H9 (cell line): Measurements from ENCODE around the gene TMEM250. TPM values are rescaled to one million over a fixed set of nuclear protein-coding genes. Genes with fewer than 3 reads are reported as not detected.

Source experiments
- DNase-seq: peaks from one replicate; pipeline ENCODE4 v3.0.0-alpha.2; 2017
- H2AFZ ChIP-seq: one replicate; pipeline ENCODE4 v1.6.1; 2013; ENCODE audit warnings: mild to moderate bottlenecking, low read length, control low read depth, moderate library complexity
- H2AK5ac ChIP-seq: 2 replicates; pipeline ENCODE4 v1.6.1; 2013; ENCODE audit warnings: low read length, control low read depth, mixed read lengths; ENCODE audit not compliant: insufficient read length
- H2BK120ac ChIP-seq: one replicate; pipeline ENCODE4 v1.6.1; 2013; ENCODE audit warnings: low read depth, mild to moderate bottlenecking, low read length, control low read depth, inconsistent platforms; ENCODE audit not compliant: poor library complexity, severe bottlenecking
- H2BK12ac ChIP-seq: 2 replicates; pipeline ENCODE4 v1.6.1; 2013; ENCODE audit warnings: low read length, control low read depth, mixed read lengths, low read depth; ENCODE audit not compliant: insufficient read length
- H2BK15ac ChIP-seq: 2 replicates; pipeline ENCODE4 v1.6.1; 2013; ENCODE audit warnings: low read depth, low read length, control low read depth
- H2BK20ac ChIP-seq: one replicate; pipeline ENCODE4 v1.6.1; 2013; ENCODE audit warnings: low read depth, mild to moderate bottlenecking, low read length, control low read depth, inconsistent platforms; ENCODE audit not compliant: poor library complexity, severe bottlenecking
- H2BK5ac ChIP-seq: 2 replicates; pipeline ENCODE4 v1.6.1; 2013; ENCODE audit warnings: low read length, control low read depth, mixed read lengths; ENCODE audit not compliant: insufficient read length
- H3K14ac ChIP-seq: 2 replicates; pipeline ENCODE4 v1.6.1; 2013; ENCODE audit warnings: low read length, control low read depth; ENCODE audit not compliant: insufficient read depth
- H3K18ac ChIP-seq: 2 replicates; pipeline ENCODE4 v1.6.1; 2013; ENCODE audit warnings: low read depth, mild to moderate bottlenecking, mixed read lengths, low read length, control low read depth; ENCODE audit not compliant: insufficient read length
- H3K23ac ChIP-seq: 2 replicates; pipeline ENCODE4 v1.6.1; 2013; ENCODE audit warnings: low read length, control low read depth, mixed read lengths, low read depth; ENCODE audit not compliant: insufficient read length
- H3K23me2 ChIP-seq: 2 replicates; pipeline ENCODE4 v1.6.1; 2013; ENCODE audit warnings: low read depth, mild to moderate bottlenecking, mixed read lengths, low read length, control low read depth; ENCODE audit not compliant: insufficient read length, poor library complexity, severe bottlenecking
- H3K27ac ChIP-seq: 2 replicates; pipeline ENCODE4 v1.5.1; 2013; ENCODE audit warnings: low read length, control low read depth, mixed read lengths, low read depth; ENCODE audit not compliant: insufficient read length
- H3K27me3 ChIP-seq: 2 replicates; pipeline ENCODE4 v1.6.1; 2013; ENCODE audit warnings: low read length, control low read depth, inconsistent platforms; ENCODE audit not compliant: insufficient read depth
- H3K4ac ChIP-seq: 2 replicates; pipeline ENCODE4 v1.6.1; 2013; ENCODE audit warnings: low read depth, mild to moderate bottlenecking, control low read depth, inconsistent platforms, low read length, moderate library complexity
- H3K4me1 ChIP-seq: 2 replicates; pipeline ENCODE4 v1.6.1; 2013; ENCODE audit warnings: low read length, control low read depth, inconsistent platforms; ENCODE audit not compliant: insufficient read depth
- H3K4me2 ChIP-seq: 2 replicates; pipeline ENCODE4 v1.6.1; 2013; ENCODE audit warnings: low read length, control low read depth, mixed read lengths; ENCODE audit not compliant: insufficient read length, insufficient read depth
- H3K56ac ChIP-seq: 2 replicates; pipeline ENCODE4 v1.6.1; 2013; ENCODE audit warnings: low read depth, mild to moderate bottlenecking, mixed read lengths, low read length, control low read depth; ENCODE audit not compliant: insufficient read length
- H3K79me1 ChIP-seq: 2 replicates; pipeline ENCODE4 v1.6.1; 2013; ENCODE audit warnings: low read depth, mild to moderate bottlenecking, moderate library complexity, low read length, control low read depth, inconsistent platforms; ENCODE audit not compliant: insufficient read depth, poor library complexity, severe bottlenecking
- H3K79me2 ChIP-seq: 2 replicates; pipeline ENCODE4 v1.6.1; 2013; ENCODE audit warnings: low read length, control low read depth, inconsistent platforms; ENCODE audit not compliant: insufficient read depth
- H3K9ac ChIP-seq: 2 replicates; pipeline ENCODE4 v1.6.1; 2013; ENCODE audit warnings: low read length, control low read depth, mixed read lengths; ENCODE audit not compliant: insufficient read length; ENCODE audit errors: extremely low read depth
- H3K9me3 ChIP-seq: one replicate; pipeline ENCODE4 v1.6.1; 2013; ENCODE audit warnings: low read depth, low read length, inconsistent platforms; ENCODE audit not compliant: control insufficient read depth
- H3T11ph ChIP-seq: one replicate; pipeline ENCODE4 v1.6.1; 2013; ENCODE audit warnings: mild to moderate bottlenecking, low read length, control low read depth, inconsistent platforms
- H4K20me1 ChIP-seq: one replicate; pipeline ENCODE4 v1.6.1; 2013; ENCODE audit not compliant: control insufficient read depth, insufficient read length, insufficient read depth
- H4K5ac ChIP-seq: 2 replicates; pipeline ENCODE4 v1.6.1; 2013; ENCODE audit warnings: low read depth, mild to moderate bottlenecking, mixed read lengths, low read length, control low read depth; ENCODE audit not compliant: insufficient read length
- H4K8ac ChIP-seq: replicated peaks from 2 replicates; pipeline ENCODE4 v1.6.1; 2013; ENCODE audit warnings: low read length, control low read depth, mixed read lengths, low read depth; ENCODE audit not compliant: insufficient read length
- H4K91ac ChIP-seq: 2 replicates; pipeline ENCODE4 v1.6.1; 2013; ENCODE audit warnings: low read depth, mild to moderate bottlenecking, moderate library complexity, mixed read lengths, low read length, control low read depth; ENCODE audit not compliant: insufficient read length
- H3K27ac Mint-ChIP-seq, 3 experiments: 2 replicates in 2 of 3; 3 replicates in 1 of 3; pipeline ENCODE4 v1.8.0; 2020 to 2021; ENCODE audit warnings: mixed read lengths in 3 of 3, mild to moderate bottlenecking in 1 of 3, moderate library complexity in 1 of 3
- H3K27me3 Mint-ChIP-seq: 2 replicates; pipeline ENCODE4 v1.8.0; 2021; ENCODE audit warnings: low read depth, mild to moderate bottlenecking, moderate library complexity, mixed read lengths
- H3K36me3 Mint-ChIP-seq, 3 experiments: 2 replicates in 2 of 3; 3 replicates in 1 of 3; pipeline ENCODE4 v1.8.0; 2020 to 2021; ENCODE audit warnings: low read depth in 3 of 3, mixed read lengths in 3 of 3; ENCODE audit not compliant: insufficient read depth in 1 of 3
- H3K4me1 Mint-ChIP-seq, 2 experiments: 2 replicates each; pipeline ENCODE4 v1.8.0; 2020; ENCODE audit warnings: mixed read lengths in 2 of 2
- H3K4me3 Mint-ChIP-seq, 2 experiments: 2 replicates in 1 of 2; 3 replicates in 1 of 2; pipeline ENCODE4 v1.8.0; 2020 to 2021; ENCODE audit warnings: mild to moderate bottlenecking in 2 of 2, mixed read lengths in 2 of 2, moderate library complexity in 1 of 2
- H3K9me3 Mint-ChIP-seq, 2 experiments: 2 replicates in 1 of 2; 3 replicates in 1 of 2; pipeline ENCODE4 v1.8.0; 2020; ENCODE audit warnings: mild to moderate bottlenecking in 2 of 2, mixed read lengths in 2 of 2, moderate library complexity in 1 of 2
- WGBS: extraction: QIAGEN DNeasy Blood & Tissue Kit; methylation state at CpG from one replicate; pipeline ENCODE4 v1.1.7; 2013; ENCODE audit warnings: missing lambda C conversion rate, low lambda C conversion rate, mixed read lengths; ENCODE audit not compliant: insufficient read length; ENCODE audit errors: extremely low coverage; 5-methylcytosine and 5-hydroxymethylcytosine counted together
- total RNA-seq: library from RNA; stranded (reverse); gene quantifications from 2 replicates; pipeline ENCODE4 v1.2.1, GENCODE V29; 2021
- TF ChIP-seq, protein P1 (sequence below): fragments of 200-600 bp; sonication (generic); conservative IDR thresholded peaks from 3 replicates; pipeline ENCODE4 v1.8.0; 2021; ENCODE audit warnings: antibody characterized with exemption, mild to moderate bottlenecking

TMEM250 gene
- total RNA-seq, 1 experiment from 2014 or later: 48.1 TPM

DNA sequence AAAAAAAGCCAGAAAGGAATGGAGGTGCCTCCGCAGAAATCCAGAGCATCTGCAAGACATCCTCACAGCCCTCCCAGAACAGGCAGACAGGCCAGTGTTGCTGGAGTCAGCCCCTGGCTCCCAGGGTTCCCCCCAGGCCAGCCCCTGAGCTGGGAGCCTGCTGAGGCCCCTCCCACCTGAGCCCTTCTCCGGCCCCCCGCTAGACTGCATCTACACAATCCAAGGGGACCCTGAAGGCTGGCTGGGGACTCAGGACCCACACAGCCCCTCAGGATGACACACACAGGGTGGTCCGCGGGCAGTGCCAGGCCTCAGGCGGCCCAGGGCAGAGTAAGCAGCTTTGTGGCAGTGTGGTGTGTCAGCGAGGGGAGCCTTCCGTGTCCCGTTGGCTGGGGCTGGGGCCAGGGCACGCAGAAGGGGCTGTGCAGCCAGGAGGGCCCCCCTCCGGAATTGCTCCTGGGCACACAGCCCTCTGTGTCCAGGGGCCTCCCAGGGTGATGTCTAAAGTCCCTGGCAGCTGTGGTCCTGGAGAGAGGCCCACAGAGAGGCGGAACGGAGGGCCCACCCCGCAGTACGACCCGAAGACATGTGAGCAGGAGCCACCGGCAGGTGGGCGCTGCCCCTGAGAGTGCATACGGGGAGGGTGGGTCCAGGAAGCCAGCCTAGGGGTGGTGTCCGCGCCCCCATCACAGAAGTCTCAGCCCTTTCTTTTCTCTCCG, 2.9 kb downstream of the TMEM250 start:
- H3T11ph ChIP-seq: no peak overlapping the region
- no peak overlapping the region for H2BK15ac ChIP-seq
- no peak overlapping the region for H3K18ac ChIP-seq
- no peak for DNase-seq
- Mint-ChIP-seq H3K9me3 (no peaks in the 10 kb centered on the region), H3K27ac (no peak overlapping the region), H3K4me3 (no peak overlapping the region; a peak in 1 of 5 replicates), H3K27me3 (no peaks in the 10 kb centered on the region), H3K36me3 (peaks cover 1 to 18% (median 17%) of the 10 kb centered on the region in 3 experiments; a peak in 5 of 7 replicates), H3K4me1 (peaks cover 7 to 9% of the 10 kb centered on the region in 2 experiments)
- no peak overlapping the region for H3K4ac ChIP-seq
- H3K79me2 ChIP-seq: no peaks in the 10 kb centered on the region
- no peak overlapping the region for H3K56ac ChIP-seq
- H3K9me3 ChIP-seq: no peaks in the 10 kb centered on the region
- no peak overlapping the region for H3K14ac ChIP-seq
- no peak overlapping the region for H2BK120ac ChIP-seq
- H2BK12ac ChIP-seq: no peak overlapping the region
- H3K23ac ChIP-seq: no peak overlapping the region
- no peaks in the 10 kb centered on the region for H3K79me1 ChIP-seq
- no peaks in the 10 kb centered on the region for H3K4me1 ChIP-seq
- H3K23me2 ChIP-seq: no peaks in the 10 kb centered on the region
- H3K27me3 ChIP-seq: no peaks in the 10 kb centered on the region
- H4K8ac ChIP-seq: no peak overlapping the region
- H2AK5ac ChIP-seq: no peak overlapping the region
- H2BK5ac ChIP-seq: no peak overlapping the region
- H3K9ac ChIP-seq: no peak overlapping the region
- H2AFZ ChIP-seq: no peak overlapping the region
- no peak overlapping the region for H3K4me2 ChIP-seq
- no peak overlapping the region for H2BK20ac ChIP-seq
- H4K20me1 ChIP-seq: no peaks in the 10 kb centered on the region
- H4K5ac ChIP-seq: no peak overlapping the region
- H4K91ac ChIP-seq: no peak overlapping the region
- TF ChIP-seq, protein P1, sequence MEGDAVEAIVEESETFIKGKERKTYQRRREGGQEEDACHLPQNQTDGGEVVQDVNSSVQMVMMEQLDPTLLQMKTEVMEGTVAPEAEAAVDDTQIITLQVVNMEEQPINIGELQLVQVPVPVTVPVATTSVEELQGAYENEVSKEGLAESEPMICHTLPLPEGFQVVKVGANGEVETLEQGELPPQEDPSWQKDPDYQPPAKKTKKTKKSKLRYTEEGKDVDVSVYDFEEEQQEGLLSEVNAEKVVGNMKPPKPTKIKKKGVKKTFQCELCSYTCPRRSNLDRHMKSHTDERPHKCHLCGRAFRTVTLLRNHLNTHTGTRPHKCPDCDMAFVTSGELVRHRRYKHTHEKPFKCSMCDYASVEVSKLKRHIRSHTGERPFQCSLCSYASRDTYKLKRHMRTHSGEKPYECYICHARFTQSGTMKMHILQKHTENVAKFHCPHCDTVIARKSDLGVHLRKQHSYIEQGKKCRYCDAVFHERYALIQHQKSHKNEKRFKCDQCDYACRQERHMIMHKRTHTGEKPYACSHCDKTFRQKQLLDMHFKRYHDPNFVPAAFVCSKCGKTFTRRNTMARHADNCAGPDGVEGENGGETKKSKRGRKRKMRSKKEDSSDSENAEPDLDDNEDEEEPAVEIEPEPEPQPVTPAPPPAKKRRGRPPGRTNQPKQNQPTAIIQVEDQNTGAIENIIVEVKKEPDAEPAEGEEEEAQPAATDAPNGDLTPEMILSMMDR: no peak
- no peak overlapping the region for H3K27ac ChIP-seq
- no CpG with 5 or more reads among the region's 22 CpGs for WGBS
